Glomerular endothelial cell (primary cell): ENCODE data around the gene EWSR1. TPM values are rescaled to one million over a fixed set of nuclear protein-coding genes. Genes with fewer than 3 reads are reported as not detected.
"Not testable (repeated sequence)": the region's sequence is repeated elsewhere in the genome, so short reads cannot be mapped to it uniquely, and the experiment has no call there.

Experiments used
- DNase-seq: peaks from one replicate; pipeline ENCODE4 v3.0.0-alpha.2; 2011; ENCODE audit warnings: low read depth, low spot score; ENCODE audit errors: extremely low read depth
- total RNA-seq: library from RNA; depleted of rRNA; stranded (reverse); fragments of >200 nt; gene quantifications from 2 replicates; pipeline ENCODE4 v1.2.3, GENCODE V29; 2015

Gene EWSR1
- total RNA-seq, result 209 and 216 TPM in 2 replicates

- DNase-seq, result peak; percentile 86
These were observed at the start of gene EWSR1, which contains the start of gene RHBDD3 for GRCh38 chr22:29267858-29268510. Gene EWSR1 (plus strand): TSS chr22:29268268. CDS start chr22:29268337, 69 bp downstream. Gene RHBDD3 (minus strand): TSS chr22:29267981. CDS start chr22:29265626, 2,355 bp downstream.

- DNase-seq, result no peak
These were observed 49.2 kb upstream of the EWSR1 start for GRCh38 chr22:29218758-29219408.

GRCh38 chr22:29219409-29219782 lies 48.7 kb upstream of the EWSR1 start:
- DNase-seq, result not testable (repeated sequence)

GRCh38 chr22:29219881-29220670 lies 48.0 kb upstream of the EWSR1 start:
- DNase-seq, result no peak

GRCh38 chr22:29224121-29224858 lies 43.8 kb upstream of the EWSR1 start:
- DNase-seq, result no peak

- DNase-seq, result no peak
These were observed 43.1 kb upstream of the EWSR1 start for GRCh38 chr22:29224859-29225410.

- no peak for DNase-seq
These were observed 42.5 kb upstream of the EWSR1 start for GRCh38 chr22:29225422-29226090.

GRCh38 chr22:29226351-29226981 lies 41.6 kb upstream of the EWSR1 start:
- DNase-seq, result no peak

- no peak for DNase-seq
These were observed 36.8 kb upstream of the EWSR1 start for GRCh38 chr22:29230972-29231875.

- no peak for DNase-seq
These were observed 35.8 kb upstream of the EWSR1 start for GRCh38 chr22:29231971-29232959.

GRCh38 chr22:29233277-29233877 lies 34.7 kb upstream of the EWSR1 start:
- no peak for DNase-seq

GRCh38 chr22:29240481-29240880 lies 27.6 kb upstream of the EWSR1 start:
- not testable (repeated sequence) for DNase-seq

GRCh38 chr22:29243874-29244446 lies 24.1 kb upstream of the EWSR1 start:
- DNase-seq, result no peak

- no peak for DNase-seq
These were observed 23.1 kb upstream of the EWSR1 start for GRCh38 chr22:29244785-29245625.

GRCh38 chr22:29245626-29246385 lies 22.3 kb upstream of the EWSR1 start:
- no peak for DNase-seq
